Cardiac muscle cell (in vitro differentiated cells and primary cell): Measurements from ENCODE around the gene C3AR1. TPM values are rescaled to one million over a fixed set of nuclear protein-coding genes. Genes with fewer than 3 reads are reported as not detected.
A peak's percentile ranks its signal among the peaks of the same experiment; 100 is the strongest.

Source experiments
- DNase-seq, 2 donors: peaks; one replicate each; pipeline versions ENCODE4 v3.0.0 to v3.0.0-alpha.2; 2010 to 2017; ENCODE audit warnings: low read depth in 1 of 2, low spot score in 1 of 2
- H3K27ac ChIP-seq: fragments of 200-600 bp; sonication (generic); 2 replicates; pipeline ENCODE4 v1.5.1; 2016
- H3K27me3 ChIP-seq: fragments of 200-600 bp; sonication (generic); 2 replicates; pipeline ENCODE4 v1.6.0; 2016; ENCODE audit warnings: control low read depth
- H3K36me3 ChIP-seq: fragments of 200-600 bp; sonication (generic); 2 replicates; pipeline ENCODE4 v1.5.1; 2016; ENCODE audit warnings: control low read depth
- H3K4me1 ChIP-seq: fragments of 200-600 bp; sonication (generic); 2 replicates; pipeline ENCODE4 v1.8.1; 2017; ENCODE audit warnings: low read depth, mild to moderate bottlenecking, mixed run types
- H3K4me3 ChIP-seq: fragments of 200-600 bp; sonication (generic); 2 replicates; pipeline ENCODE4 v1.5.1; 2016; ENCODE audit warnings: mild to moderate bottlenecking
- H3K9me3 ChIP-seq: fragments of 200-600 bp; sonication (generic); 2 replicates; pipeline ENCODE4 v1.5.1; 2017; ENCODE audit warnings: low read depth, mild to moderate bottlenecking, control low read depth
- polyA plus RNA-seq: library from polyadenylated mRNA; unstranded; fragments of >200 nt; fragmentation: Nextera tagmentation; extraction: Ambion mirVana; gene quantifications from 2 replicates; pipeline ENCODE4 v1.2.1, GENCODE V29; 2016
- total RNA-seq: library from RNA; depleted of rRNA; stranded (reverse); fragments of >200 nt; gene quantifications from 2 replicates; pipeline ENCODE4 v1.2.3, GENCODE V29; 2016
- TF ChIP-seq, protein P1 (sequence below): IDR thresholded peaks from 2 replicates; pipeline ENCODE4 v1.5.1; 2012; ENCODE audit warnings: low read depth, mild to moderate bottlenecking, low read length

The C3AR1 gene
- total and polyA plus RNA-seq, 2 experiments from 2014 or later = not detected

- Histone ChIP-seq H3K36me3 (no peaks in the 10 kb centered on the region), H3K27ac (peak overlapping the region; percentile 91), H3K4me1 (peaks cover 8% of the 10 kb centered on the region), H3K27me3 (no peaks in the 10 kb centered on the region), H3K4me3 (peak overlapping the region; percentile 97), H3K9me3 (no peaks in the 10 kb centered on the region)
- TF ChIP-seq, protein P1, sequence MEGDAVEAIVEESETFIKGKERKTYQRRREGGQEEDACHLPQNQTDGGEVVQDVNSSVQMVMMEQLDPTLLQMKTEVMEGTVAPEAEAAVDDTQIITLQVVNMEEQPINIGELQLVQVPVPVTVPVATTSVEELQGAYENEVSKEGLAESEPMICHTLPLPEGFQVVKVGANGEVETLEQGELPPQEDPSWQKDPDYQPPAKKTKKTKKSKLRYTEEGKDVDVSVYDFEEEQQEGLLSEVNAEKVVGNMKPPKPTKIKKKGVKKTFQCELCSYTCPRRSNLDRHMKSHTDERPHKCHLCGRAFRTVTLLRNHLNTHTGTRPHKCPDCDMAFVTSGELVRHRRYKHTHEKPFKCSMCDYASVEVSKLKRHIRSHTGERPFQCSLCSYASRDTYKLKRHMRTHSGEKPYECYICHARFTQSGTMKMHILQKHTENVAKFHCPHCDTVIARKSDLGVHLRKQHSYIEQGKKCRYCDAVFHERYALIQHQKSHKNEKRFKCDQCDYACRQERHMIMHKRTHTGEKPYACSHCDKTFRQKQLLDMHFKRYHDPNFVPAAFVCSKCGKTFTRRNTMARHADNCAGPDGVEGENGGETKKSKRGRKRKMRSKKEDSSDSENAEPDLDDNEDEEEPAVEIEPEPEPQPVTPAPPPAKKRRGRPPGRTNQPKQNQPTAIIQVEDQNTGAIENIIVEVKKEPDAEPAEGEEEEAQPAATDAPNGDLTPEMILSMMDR = no peak
- peak in 1 of 2 donors; percentile 9 for DNase-seq
These were observed 15.2 kb upstream of the C3AR1 start for GRCh38 chr12:8081251-8081920.

- no peaks in the 10 kb centered on the region for H3K9me3 ChIP-seq
- peaks cover 8% of the 10 kb centered on the region for H3K4me1 ChIP-seq
- TF ChIP-seq, protein P1 = no peak
- no peaks in the 10 kb centered on the region for H3K36me3 ChIP-seq
- H3K4me3 ChIP-seq = no peak overlapping the region
- H3K27ac ChIP-seq = no peak overlapping the region
- no peak for DNase-seq
- no peaks in the 10 kb centered on the region for H3K27me3 ChIP-seq
These were observed 14.0 kb upstream of the C3AR1 start for GRCh38 chr12:8080120-8080519.

DNA sequence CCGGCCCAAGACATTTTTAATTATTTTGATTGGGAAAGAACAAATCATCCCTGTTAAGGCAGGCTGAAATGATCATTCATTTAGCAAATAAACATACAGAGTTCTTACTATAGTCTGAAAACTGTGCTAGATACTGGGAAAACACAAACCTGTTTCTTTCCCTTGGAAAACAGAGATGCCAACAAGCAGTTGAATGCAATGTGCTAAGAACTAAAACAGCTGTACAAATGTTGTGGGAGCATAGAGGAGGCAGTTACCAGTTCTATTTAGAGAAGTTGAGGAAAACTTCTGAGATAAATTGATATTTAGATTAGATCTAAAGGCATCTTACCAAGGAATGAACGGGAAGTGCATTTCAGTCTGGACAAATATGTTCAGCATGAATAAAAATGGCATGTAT, 12.8 kb upstream of the C3AR1 start:
- TF ChIP-seq, protein P1 = no peak
- no peaks in the 10 kb centered on the region for H3K36me3 ChIP-seq
- no peak overlapping the region for H3K27ac ChIP-seq
- no peak for DNase-seq
- H3K27me3 ChIP-seq = no peaks in the 10 kb centered on the region
- H3K4me3 ChIP-seq = no peak overlapping the region
- H3K4me1 ChIP-seq = peaks cover 5% of the 10 kb centered on the region
- no peaks in the 10 kb centered on the region for H3K9me3 ChIP-seq

DNA sequence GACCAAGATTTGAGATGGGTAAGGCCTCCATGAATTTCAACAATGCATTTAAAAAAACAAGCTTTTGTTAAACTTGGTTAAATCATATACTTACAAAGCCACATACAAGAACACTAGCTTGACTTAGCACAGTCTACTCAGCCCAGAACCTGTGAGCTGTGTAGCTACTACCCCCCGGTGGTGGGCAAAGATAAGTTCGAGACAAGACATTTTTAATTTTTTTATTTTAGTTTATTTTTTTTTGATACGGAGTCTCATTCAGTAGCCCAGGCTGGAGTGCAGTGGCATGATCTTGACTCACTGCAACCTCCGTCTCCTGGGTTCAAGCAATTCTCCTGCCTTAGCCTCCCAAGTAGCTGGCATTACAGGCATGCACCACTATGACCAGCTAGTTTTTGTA, 12.2 kb upstream of the C3AR1 start:
- H3K27me3 ChIP-seq = no peaks in the 10 kb centered on the region
- H3K4me3 ChIP-seq = no peak overlapping the region
- TF ChIP-seq, protein P1 = peak; percentile 50
- no peaks in the 10 kb centered on the region for H3K9me3 ChIP-seq
- H3K36me3 ChIP-seq = no peaks in the 10 kb centered on the region
- peak; percentile 57 to 83 for DNase-seq
- no peak overlapping the region for H3K27ac ChIP-seq
- H3K4me1 ChIP-seq = peaks cover 5% of the 10 kb centered on the region

- no peaks in the 10 kb centered on the region for H3K36me3 ChIP-seq
- no peak for DNase-seq
- no peak overlapping the region for H3K27ac ChIP-seq
- peaks cover 5% of the 10 kb centered on the region for H3K4me1 ChIP-seq
- H3K4me3 ChIP-seq = no peak overlapping the region
- no peaks in the 10 kb centered on the region for H3K27me3 ChIP-seq
- TF ChIP-seq, protein P1 = no peak
- no peaks in the 10 kb centered on the region for H3K9me3 ChIP-seq
These were observed 11.0 kb upstream of the C3AR1 start for GRCh38 chr12:8077207-8077606.
